Inferior parietal cortex (tissue), 1 donor: ENCODE measurements around the gene SH3PXD2B.
"Not testable (repeated sequence)": the region's sequence is repeated elsewhere in the genome, so short reads cannot be mapped to it uniquely, and the experiment has no call there.

Experiments used
- DNase-seq: peaks from one replicate; pipeline ENCODE4 v3.0.0-alpha.2; 2016; ENCODE audit errors: extremely low spot score

Gene SH3PXD2B

DNA sequence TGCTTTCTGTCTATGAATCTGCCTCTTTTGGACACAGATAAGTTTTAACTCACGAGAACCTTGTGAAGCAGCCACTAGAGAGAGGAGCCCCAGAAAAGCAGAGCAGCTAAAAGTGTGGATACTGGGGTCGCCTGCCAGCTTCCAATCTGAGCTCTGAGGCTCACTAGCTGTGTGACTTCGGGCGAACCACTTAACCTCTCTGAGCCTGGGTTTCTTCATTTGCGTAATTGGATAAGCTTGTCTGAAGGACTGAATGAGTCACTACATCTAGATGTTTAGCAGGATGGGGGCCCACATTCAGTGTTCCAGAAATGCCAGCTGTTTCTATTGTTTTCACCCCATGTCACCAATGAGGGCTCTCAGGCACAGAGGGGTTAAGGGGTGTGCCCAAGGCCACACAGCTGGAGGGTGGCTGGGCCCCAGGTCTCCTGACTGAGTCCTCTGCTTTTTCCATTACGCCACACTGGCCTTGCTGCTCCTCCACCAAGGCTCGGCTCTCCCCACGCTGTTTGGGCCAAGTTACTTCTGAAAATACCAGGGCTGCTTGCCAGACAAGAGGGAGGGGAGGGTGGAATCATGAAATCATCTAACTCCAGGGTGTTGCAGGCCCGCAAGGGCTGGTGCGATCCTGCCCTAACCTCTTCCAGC, 36.2 kb downstream of the SH3PXD2B start:
- no peak for DNase-seq

DNA sequence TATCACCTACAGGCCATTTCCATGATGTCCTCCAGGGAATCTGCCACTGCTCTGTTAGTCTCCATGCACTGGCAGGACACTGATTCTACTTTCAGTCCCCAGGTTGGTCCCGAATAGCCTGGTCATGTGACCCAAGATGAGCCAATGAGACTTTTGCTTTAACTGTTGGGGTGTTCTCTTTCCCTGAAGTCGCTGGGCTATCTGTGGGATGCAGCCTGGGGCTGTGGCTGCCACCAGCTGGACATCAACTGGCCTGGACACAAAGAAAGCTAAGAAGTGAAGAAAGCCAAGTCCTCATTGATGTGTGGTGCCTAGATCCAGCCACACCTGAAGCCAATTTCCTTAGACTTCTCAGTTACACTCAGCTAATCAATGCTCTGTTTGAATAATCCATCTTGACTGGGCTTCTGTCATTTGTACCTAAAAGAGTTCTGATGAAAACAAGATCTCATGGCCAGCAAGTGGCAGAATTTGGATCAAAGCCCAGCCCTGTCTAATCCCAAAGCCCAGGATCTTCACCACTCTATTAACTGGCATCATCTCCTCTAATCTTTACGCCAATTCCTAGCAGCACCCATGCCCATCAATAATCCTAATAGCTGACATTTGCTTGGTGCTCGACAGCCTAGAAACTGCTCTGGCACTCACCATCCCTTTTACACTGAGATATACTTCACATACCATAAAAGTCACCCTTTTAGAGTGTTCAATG, 37.0 kb downstream of the SH3PXD2B start:
- DNase-seq, result no peak

DNA sequence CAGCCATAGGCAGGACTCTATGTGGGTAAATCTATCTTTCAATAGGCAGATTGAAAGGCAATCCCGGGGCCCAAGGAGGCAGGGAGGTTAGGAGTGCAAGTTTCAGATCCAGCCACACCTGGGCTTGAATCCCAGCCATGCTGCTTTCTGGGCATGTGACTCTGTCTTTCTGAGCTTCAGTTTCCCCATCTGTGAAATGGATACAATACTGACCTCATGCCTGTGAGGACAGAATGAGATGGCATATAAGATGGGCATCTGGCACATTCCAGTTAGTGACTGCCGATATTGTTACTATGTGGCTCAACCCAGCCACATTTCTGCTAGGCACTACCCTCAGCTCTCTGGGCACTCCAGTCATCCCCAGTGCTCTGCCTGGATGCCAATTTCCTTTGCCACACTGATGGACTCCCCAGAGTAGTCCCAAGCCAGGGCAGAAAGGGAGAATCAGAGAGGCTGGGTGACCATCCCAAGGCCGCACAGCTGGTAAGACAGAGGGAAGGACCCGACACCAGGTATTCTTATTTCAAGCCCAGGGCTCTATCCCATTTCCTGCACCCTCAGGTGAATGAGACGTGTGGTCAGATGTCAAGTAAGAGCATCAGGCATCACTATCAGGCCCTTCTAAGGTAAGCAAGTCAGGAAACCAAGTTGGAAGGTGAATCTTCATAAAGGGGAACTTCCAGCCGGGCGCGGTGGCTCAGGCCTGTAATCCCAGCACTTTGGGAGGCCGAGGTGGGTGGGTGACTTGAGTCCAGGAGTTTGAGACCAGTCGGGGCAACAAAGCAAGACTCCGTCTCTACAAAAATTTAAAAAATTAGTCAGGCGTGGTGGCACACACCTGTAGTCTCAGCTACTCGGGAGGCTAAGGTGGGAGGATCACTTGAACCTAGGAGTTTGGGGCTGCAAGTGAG, 38.7 kb downstream of the SH3PXD2B start:
- no peak for DNase-seq

DNA sequence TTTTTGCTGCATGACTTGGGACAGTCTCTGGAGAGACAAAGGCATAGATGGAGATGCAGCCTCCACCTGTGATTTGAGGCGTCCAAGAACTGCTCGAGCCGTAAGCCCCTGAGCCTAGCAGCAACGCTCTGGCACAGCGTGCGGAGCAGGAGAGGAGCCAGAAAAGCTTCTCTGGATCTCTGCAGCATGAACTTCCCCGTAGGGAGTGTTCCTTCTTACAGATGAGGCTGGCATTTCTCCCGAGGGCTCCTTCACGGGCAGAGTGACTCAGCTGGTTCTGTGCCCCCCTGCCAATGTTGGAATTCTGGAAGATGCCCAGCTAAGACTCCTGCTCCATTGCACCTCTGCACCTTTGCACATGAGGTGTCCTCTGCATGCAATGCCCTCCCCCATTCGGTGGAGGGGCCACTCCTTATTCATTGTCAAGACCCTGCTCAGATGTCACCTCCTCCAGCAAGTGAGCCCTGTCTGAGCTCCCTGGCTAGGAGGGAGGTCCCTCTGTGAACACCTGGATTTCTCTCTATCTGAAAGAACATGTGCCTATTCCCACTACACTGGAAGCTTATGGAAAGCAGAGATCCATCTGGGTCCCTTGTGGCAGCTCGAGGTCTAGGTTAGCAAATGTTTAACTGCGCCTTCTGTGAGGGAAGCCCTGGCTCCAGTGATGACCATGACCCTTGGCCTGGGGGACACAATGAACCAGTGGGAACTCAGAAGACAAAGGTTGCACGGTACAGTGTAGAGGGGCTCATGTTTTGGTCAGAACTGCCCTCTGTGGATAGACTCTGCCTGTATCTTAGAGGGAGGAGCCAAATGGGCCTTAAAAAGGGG, 39.6 kb downstream of the SH3PXD2B start:
- DNase-seq, result no peak

DNA sequence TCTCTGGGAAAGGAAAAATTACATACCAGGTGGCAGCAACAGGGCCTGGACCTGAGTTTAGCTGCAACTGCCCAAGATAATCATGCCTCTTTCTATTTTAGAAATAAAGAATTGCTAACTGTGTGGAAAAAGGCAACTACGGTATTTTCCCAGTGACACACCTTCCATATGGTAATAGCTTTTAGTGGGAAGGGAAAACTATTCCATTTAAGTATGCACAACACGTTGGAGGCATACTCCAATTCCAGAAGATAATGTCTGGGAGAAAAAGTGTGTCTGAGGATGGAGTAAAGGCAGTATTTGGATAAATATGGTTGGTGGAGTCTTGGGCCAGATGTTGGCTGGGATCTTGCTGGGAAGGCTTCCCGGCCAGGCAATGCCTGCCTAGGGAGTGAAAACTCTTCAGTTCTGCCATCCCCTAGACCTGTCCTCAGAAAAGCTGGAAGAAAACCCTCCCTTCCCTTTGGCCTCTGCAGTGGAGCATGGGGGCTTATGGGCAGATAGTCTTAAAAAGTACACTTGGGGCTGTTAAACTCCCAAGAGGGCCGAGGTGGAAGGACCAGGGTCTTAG, 40.6 kb downstream of the SH3PXD2B start:
- DNase-seq, result no peak

DNA sequence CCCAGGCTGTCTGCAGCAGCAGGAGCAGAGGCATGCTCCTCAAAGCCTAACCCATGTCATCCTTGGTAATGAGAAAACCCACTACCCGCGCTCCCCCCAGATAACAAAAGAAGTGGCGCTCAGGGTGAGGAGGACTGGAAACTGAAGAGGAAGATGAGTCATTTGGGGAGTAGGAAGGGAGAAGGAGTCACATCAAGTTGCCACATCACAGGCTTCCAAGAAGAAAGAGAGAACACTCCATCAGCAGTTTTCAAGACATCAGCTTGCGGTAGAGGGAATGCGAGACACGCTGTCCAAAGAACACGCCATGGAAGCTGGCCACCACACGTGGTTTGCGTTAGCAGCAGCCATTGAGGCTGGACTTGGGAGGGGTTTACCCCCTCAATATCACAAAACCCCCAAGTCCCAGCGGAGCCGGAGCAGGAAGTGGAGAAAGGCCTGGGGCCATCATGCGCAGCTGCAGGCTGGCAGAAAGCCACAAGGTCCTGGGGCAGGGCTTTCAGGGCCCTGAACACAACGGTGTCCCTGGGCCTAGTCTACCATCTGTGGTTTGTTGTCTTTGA, 41.5 kb downstream of the SH3PXD2B start:
- no peak for DNase-seq

DNA sequence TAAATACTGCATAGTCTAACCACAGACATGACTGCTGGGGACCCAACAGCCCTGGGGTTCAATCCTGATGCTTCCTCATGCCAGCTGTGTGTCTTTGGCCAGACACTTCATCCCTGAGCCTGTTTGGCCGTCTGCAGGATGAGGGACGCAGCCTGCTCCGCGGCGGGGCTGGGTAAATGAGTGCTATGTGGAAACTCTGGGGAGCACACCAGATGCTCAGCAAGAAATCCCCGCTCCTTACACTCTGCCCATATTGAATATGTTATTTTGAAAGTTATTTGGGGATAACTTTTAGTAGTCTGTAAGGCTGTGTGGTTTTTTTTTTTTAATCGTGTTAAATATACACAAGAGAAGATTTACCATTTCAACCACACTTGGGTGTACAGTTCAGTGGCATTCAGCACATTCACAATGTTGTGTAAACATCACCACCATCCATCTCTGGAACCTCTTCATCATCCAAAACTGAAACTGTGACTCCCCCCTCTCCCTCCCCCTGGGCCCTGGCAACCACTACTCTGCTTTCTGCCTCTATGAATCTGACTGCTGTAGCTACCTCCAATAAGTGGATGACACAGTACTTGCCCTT, 42.7 kb downstream of the SH3PXD2B start:
- DNase-seq, result no peak

DNA sequence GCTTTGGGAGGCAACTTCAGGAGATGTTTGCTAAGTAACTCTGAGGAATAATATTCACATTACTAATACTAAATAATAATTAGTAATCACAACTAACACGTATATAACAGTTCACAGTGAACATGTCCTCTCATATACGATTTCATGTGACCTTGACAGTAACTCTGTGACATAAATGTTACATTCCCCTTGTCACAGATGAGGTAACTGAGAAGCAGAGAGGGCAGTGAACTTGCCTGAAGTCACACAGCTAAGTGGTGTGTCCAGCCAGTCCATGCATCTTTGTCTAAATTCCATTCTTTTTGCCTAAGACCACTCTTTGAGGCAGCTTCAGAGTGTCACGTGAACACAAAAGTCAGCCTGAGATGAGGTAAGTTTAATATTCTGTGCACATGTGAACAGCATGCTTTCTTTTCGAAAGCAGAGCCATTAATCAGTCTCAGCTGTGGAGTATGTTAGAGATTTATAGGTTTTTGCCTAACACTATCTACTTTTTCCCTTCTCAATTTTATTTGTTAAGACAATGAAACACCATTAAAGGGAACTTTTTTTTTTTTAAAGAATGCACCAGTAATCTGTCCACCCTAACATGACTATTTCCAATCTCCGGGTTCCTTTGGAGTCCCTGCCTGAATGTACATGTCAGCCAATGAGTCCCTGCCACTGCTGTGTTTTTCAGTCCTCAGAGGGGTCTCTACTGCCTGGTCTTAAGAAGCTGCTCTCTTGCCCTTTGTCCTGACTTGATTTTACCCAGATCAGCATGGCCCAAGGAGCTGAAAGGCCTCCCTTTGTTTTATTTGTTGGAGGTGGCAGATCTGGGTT, 43.5 kb downstream of the SH3PXD2B start:
- DNase-seq, result no peak

DNA sequence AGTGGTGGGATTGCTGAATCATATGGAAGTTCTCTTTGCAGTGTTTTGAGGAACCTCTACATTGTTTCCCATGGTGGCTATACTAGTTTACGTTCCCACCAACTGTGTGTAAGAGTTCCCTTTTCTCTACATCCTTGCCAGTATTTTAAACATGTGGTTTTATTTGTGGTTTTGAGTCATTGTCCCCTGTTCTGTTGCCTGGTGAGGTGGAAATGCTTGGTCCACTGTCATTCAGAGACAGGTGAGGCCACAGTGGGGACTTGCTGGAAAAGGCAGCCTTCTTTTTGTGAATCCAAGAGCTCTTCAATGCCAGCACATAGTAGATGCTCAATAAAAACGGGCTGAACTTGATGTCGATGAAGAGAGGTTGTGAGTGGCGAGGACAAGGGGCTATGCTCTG, 44.2 kb downstream of the SH3PXD2B start:
- no peak for DNase-seq

DNA sequence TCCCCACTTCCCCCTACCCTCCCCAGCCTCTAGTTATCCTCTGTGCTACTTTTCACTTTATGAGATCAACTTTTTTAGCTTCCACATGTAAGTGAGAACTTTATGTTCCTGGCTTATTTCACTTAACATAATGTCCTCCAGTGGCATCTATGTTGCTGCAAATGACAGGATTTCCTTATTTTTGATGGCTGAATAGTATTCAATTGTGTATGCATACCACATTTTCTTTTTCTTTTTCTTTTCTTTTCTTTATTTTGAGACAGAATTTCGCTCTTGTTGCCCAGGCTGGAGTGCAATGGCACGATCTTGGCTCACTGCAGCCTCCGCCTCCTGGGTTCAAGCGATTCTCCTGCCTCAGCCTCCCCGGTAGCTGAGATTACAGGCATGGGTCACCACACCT, 44.8 kb downstream of the SH3PXD2B start:
- not testable (repeated sequence) for DNase-seq

DNA sequence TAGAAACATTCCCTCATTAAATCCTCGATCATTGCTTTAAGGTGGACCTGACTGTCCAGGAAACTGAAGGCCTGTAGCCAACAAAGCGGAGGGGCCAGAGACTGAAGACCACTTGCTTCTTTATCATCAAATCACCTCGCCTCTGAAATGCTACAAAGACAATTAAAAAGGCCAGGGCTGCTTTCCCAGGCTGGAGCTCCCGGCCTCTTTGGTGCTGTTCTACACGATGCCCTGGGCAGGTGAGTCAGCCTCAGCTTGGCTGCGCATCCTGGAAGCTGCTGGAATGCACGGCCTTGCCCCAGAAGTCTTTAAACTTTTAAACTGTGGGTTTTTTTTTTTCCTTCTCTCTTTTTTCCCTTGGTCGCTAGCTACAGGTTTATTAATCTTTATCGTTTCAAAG, 46.5 kb downstream of the SH3PXD2B start:
- no peak for DNase-seq

DNA sequence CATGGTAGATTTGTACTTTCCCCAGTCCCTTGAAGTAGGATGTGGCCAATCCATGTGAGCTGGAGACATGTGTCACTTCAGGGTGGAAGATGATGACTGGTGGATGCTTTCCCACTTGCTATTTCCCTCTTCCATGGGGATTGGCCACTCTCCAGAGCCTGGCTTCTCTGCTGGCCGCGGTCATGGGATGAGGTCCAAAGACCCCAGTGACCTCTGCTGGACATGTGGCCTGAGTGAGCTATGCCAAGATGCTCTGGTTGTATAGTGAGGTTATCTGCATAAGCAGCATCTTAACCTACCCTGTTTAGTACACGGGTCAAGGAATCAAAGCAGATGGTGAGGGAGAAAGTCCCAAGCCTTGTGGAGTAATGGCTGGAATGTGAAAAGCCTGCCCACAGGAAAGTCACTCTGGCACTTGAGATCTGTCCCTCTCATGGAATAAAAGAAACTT, 47.1 kb downstream of the SH3PXD2B start:
- no peak for DNase-seq

DNA sequence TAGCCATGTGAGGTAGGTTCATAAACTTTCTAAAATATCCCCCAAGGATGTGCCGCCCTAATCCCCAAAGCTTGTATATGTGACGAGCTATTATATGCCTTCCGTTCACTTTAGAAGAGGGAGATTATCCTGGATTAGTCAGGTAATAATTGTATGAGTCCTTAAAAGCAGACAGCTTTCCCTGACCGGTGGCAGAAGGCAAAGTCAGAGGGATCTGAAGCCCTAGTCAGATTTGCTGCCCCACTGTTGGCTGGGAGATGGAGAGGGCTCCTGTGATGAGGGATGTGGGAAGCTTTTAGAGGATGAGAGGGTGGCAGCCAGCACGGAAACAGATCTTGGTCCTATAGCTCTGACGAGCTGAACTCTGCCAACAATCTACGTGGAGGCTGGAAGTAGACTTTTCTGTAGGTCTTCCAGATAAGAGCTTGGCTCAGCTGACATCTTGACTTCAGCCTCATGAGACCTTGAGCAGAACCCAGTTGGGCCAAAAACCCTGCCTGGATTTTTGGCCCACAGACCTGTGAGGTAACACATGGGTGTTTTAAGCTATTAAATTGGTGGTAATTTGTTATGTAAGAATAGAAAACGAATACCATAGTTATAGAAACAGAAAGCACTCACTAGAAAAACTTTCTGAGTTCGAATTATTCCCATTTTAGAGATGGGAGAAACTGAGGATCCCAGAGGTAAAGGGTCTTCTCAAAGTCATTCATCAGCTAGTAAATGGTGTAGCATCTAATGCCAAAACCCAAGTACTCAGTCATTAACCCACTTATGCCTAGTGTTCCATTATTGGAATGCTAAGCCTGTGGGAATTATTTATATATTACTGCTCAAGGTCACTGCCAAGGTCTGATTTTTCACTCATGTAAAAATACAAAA, 48.9 kb downstream of the SH3PXD2B start:
- no peak for DNase-seq

DNA sequence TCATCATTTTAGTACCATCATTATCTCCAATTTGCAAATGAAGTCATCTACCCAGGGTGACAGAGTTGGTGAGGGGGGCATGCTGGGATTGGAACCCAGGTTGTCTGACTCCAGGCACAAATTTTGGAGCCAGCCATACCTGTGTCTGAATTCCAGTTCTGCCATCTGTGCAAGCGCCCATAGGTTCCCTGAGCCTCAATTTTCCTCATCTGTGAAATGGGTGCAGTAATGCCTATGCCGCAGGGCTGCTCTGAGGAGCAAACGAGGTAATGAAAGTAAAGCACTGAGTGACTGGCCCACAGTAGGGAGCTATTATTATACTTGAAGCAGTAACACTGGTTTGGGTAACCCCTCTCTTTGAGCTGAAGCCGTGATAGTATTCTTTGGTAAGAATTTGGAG, 49.6 kb downstream of the SH3PXD2B start:
- no peak for DNase-seq

DNA sequence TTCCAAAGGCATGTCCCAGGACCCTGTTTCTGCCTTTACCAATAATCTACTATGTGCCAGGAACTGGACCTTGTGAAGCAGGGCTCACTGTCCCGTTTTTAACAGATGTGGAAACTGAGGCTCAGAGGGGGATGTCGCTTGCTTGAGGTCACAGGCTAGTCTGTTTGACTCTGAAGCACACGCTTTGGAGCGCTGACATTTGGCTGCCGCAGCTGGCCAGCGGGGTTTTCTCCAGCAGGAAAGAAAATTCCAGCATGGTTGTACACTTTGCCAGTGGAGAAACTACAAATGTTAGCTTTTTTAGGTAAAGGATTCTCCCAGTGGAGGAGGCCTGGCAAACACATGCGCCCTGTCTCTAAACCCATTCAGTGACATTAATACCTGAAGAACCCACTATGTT, 50.5 kb downstream of the SH3PXD2B start:
- no peak for DNase-seq

DNA sequence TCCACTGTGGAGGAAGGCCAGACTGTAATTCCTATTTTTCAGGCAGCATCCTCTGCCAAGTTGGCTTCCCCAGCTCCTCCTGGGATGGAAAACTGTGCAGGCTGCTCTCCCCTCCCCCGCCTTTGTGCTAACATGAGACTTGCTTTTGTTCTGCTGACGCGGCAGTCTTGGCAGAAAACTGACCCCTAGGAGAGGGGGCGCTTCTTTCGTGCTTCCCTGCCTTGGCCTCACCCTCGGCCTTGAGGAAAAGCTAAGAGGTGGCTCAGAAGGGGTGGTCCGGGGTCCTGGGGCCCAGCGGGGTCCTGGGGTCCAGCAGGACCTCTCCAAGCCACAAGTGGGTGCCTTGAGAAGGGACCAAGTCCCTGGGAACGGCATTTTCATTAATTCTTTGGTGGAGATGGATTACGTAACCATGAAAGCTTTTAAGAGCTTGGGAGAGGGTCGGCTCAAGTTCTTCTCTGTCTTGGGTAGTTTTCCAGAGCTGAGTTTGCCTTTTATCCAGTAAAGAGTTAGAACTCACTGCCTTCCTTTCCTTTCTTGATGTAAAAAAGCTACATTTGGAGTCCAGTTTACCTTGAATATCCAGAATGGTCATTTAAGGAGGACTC, 51.0 kb downstream of the SH3PXD2B start:
- peak; percentile 68 for DNase-seq

DNA sequence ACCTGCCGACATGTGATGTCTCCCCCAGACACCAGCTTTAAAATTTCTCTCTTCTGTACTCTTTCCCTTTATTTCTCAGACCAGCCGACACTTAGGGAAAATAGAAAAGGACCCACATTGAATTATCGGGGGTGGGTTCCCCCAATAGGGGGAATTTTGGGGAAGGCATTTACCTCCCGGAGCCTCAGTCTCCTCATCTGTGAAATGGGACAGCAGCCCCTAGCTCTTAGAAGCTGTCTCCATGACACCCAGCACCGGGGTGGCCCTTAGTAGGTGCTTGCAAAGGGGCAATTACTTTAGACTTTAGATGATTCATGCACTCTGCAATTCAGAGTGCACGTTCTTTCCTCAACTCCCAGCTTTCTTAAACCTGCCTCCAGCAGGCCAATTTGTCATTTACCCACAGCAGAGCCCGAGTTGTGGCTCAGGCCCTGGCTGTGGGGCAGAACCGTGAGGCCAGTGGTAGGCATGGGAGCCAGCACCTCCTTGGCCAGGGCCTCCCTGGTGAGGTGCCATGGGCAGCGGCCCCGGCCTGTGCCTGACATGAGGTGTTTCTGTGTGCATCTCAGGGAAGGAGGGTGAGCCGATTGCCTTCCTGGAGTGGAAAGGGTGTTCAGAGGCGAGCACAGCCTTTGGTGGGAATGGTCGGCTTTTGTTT, 51.7 kb downstream of the SH3PXD2B start:
- no peak for DNase-seq

DNA sequence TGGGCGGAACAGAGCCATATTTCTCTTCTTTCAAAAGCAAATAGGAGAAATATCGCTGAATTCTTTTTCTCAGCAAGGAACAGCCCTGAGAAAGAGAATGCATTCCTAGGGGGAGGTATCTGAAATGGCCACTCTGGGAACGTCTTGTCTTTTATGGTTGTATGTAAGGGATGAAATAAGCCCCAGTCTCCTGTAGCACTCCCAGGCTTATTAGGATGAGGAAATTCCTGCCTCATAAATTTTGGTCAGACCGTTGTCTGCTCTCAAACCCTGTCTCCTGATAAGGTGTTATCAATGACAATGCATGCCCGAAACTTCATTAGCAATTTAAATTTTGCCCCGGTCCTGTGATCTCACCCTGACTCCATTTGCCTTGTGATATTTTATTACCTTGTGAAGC, 52.3 kb downstream of the SH3PXD2B start:
- not testable (repeated sequence) for DNase-seq
